Measurements from ENCODE around the gene IREB2.

GRCh38 chr15:78426300-78426699, 11.7 kb upstream of the IREB2 start:
- TF ChIP-seq CTCF (IDR thresholded peaks at IDR 0.05; ENCODE audit: insufficient read depth, low read length, poor library complexity, severe bottlenecking) (no peak), EZH2phosphoT487 (conservative IDR thresholded peaks at IDR 0.05; ENCODE audit: low read length) (no peak)

Data from SU-DHL-6 (cell line).